Measurements from ENCODE around the gene PPP3CB.

PPP3CB gene

DNA sequence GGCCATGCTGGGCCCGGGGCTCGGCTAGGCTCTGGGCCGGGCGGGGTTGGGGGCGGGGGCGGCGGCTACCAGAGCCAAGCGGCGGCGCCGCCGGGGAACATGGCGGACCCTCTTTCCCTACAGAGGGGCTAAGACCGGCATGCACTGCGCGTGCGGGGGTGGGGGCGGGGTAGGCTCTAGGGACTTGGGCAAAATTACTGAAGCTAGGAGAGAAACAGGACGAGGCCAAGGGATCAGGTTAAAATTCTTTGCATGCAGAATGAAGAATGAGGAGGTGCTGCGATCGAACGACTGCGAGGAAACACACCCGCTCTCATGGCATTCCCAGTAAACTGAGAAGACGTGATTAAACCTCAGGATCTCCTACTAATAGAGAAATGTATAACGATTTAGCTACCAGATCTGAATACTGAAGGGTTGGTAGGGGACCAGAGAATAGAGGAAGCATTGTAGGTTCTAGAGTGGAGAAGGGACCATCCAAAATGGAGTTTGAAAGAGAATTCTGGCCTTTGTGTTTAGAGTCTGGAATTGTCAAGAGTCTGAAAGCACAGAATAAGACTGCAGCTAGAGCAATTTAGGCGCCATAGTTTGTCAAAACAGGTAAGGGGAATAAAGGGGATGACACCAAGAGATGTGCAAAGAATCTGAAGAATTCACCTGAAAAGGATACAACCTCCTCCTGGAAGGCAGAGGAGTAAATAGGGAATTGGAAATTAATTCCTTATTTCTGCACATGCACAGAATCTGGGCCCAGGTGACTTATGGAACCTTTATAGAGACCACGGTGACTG lies at the start of gene PPP3CB:
PPP3CB (minus strand) TSS at position 141 of the 791 bp plus-strand sequence; CDS start at position 6, 135 bp downstream.
- DNase-seq (ENCODE audit: low read depth in 2 of 2, low spot score in 1 of 2): peak; percentile 77 to 87

DNA sequence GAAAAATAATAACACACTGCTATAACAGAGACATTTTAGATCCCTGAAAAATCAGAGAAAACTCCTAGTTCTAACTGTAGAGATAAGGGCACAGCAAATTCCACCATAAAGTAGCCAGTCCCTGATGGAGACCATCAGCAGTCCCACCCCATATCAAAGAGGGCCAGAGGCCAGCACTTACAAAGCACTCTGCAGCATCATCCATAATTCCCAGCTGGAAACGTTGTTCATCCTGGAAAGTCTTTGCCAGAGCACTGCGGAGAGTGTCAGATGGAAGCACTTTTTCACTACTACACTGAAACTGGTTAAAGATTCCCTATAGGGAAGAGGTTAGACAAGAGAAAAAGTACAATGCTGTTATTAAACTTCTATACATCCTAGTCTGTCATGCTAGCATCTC lies 49.5 kb upstream of the PPP3CB start:
- DNase-seq (ENCODE audit: low read depth in 2 of 2, low spot score in 1 of 2): no peak

DNA sequence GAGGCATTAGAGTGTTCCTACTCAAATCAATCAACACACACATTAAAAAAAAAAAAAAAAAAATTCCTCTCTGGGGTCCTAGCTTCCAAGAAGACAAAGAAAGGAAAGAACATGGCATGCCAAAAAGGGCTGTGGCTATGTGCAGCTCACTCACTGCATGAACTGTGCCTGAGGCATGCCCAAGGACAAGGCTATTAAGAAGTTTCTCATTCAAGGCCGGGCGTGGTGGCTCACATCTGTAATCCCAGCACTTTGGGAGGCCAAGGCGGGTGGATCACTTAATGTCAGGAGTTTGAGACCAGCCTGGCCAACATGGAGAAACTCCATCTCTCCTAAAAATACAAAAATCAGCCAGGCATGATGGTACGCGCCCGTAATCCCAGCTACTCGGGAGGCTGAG lies 41.9 kb upstream of the PPP3CB start:
- DNase-seq (ENCODE audit: low read depth in 2 of 2, low spot score in 1 of 2): no peak

- no peak for DNase-seq (ENCODE audit: low read depth in 2 of 2, low spot score in 1 of 2)
Measured at GRCh38 chr10:73537288-73537687, 41.5 kb upstream of the PPP3CB start.

DNA sequence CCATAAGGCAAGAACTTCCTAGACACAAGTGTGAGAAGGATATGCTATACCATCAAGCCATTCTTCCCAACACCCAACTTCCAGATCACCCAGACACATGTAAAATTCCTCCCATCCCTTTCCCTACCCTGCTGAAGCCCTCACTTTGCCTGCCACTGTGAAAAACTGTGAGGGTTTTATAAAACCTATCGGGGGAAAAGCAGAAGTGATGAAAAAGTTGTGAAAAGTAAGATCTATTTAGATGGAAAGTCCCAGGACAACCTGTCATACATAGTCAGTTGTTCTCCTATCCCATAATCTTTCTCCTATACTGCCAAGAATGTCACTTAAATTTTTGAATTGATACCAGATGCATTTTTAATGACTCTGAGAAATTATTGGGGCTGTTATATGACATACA lies 39.0 kb upstream of the PPP3CB start:
- no peak for DNase-seq (ENCODE audit: low read depth in 2 of 2, low spot score in 1 of 2)

- DNase-seq (ENCODE audit: low read depth in 2 of 2, low spot score in 1 of 2): peak in 1 of 2 donors; percentile 6
Measured at GRCh38 chr10:73529089-73529832, 33.4 kb upstream of the PPP3CB start.

DNA sequence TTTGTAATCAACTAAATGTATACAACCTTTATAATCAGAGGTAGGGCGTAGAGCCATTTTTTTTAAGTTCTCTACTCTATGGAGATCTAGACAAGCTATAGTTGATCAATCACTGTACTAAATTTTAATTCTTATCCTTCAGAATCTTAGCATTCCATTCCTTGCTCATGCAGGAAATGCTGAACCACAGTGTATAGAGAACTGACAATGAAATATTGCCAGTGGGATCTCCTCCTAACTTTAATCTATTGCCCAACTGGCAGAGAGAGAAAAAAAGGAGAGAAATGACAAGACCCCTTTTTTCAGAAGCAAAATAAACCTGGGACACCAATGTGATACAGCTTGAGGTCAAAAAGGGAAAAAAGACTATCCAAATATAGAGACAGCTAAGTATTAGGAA lies 26.4 kb upstream of the PPP3CB start:
- DNase-seq (ENCODE audit: low read depth in 2 of 2, low spot score in 1 of 2): no peak

DNA sequence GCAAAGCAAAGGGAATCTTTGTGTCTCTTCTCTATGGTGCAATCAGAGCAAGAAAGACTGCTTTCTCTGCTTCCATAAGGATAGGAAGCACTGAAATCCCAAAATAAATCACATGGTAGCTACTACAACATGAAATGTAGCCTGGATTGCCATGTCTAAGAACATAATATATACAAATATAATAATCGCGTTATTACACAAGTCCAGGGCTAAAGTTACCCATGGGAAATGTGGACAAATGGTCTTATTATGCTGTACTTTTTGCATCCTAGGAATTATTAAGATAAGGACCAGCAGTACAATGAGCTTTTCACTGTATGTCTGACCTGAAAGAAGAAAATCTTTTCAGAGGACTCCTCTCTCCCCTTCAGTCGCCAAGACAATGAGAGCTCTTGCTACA lies 23.5 kb upstream of the PPP3CB start:
- DNase-seq (ENCODE audit: low read depth in 2 of 2, low spot score in 1 of 2): no peak

DNA sequence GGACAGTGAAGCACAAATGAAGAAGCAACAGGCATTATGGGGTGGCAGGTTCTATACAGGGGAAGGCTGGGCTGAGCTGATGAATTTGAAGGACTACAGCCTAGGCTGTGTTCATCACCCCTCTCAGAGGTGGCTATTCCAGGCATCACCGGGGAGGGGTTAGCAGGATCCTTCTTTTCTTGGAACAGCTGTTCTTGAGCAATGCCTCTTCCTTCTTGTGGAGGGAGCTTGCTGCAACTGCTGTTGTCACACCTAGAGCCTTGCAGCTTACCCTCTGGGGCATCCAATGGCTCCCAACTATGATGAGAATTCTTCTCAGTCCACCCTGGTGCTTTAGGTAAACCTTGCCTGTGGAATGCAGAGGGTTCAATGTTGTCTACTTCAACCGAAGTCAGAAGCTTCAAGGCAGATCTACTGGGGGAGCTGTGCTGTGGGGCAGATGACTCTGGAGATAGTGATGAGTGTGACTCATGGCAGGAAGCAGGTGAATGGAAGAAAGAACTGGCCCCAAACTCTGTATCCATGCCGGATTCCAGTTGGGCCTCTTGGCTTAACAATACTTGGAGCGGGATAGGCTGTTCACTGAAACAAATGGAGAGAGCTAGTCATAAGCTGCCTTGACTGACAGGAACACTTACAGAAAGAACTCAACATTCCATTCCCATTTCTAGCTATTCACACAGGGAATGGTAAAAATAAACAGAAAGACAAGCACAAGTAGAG lies 21.5 kb upstream of the PPP3CB start:
- no peak for DNase-seq (ENCODE audit: low read depth in 2 of 2, low spot score in 1 of 2)

GRCh38 chr10:73512207-73512743 lies 16.5 kb upstream of the PPP3CB start:
- no peak for DNase-seq (ENCODE audit: low read depth in 2 of 2, low spot score in 1 of 2)

- DNase-seq (ENCODE audit: low read depth in 2 of 2, low spot score in 1 of 2): no peak
Measured at GRCh38 chr10:73509695-73510094, 13.9 kb upstream of the PPP3CB start.

DNA sequence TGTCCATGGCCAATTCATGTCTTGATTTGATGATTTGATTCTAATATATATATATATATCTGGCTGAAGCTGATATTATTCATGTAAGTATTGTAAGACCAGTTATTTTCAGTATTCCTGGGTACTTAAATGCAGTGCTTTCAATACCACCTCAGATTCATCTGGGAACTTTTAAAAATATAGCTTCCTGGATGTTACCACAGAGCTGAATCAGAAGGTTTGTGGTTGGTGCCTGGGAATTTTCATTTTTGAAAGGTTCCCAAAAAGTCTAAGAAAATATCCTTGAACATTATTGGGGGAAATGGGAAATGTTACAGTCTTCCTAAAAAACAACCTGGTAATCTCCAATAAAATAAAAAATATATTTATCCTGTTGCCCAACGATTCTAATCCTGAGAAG lies 10.7 kb upstream of the PPP3CB start:
- no peak for DNase-seq (ENCODE audit: low read depth in 2 of 2, low spot score in 1 of 2)

DNA sequence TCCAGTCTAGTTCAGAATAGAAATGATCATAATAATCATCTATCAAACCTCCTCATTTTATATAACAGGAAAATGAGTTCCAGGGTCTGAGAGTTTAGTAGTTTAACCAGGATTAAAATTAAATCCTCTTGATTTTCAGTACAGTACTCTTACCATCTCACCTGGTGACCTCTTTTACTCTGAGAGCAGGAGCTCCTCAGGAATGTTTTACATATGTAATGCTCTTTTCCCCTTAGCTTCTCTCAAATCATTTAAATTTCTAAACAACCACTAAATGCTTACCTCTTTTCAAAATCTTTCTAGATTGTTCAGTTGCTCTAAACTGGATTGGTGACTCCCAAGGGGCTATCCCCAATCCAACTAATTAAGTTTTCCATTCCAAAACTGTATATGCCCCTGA lies 10.2 kb upstream of the PPP3CB start:
- DNase-seq (ENCODE audit: low read depth in 2 of 2, low spot score in 1 of 2): no peak

DNA sequence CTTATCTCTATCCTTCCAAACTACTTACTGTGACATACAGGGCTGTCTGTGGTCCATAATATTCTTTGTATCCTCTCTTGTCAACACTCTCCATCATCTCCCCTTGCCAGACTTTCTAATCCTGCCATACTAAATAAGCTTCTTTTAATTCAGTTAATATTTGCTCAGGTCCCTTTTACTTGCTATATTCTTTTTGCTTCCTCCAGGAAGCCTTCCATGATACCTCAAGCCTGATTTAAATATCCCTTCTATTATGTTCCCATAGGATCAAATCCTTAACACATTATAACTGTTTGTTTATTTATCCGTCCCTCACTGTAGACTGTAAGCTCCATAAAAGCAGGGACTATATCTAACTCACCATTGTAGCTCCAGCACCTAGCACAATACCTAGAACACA lies 7.2 kb upstream of the PPP3CB start:
- no peak for DNase-seq (ENCODE audit: low read depth in 2 of 2, low spot score in 1 of 2)

- DNase-seq (ENCODE audit: low read depth in 2 of 2, low spot score in 1 of 2): no peak
Measured at GRCh38 chr10:73501651-73502050, 5.8 kb upstream of the PPP3CB start.

DNA sequence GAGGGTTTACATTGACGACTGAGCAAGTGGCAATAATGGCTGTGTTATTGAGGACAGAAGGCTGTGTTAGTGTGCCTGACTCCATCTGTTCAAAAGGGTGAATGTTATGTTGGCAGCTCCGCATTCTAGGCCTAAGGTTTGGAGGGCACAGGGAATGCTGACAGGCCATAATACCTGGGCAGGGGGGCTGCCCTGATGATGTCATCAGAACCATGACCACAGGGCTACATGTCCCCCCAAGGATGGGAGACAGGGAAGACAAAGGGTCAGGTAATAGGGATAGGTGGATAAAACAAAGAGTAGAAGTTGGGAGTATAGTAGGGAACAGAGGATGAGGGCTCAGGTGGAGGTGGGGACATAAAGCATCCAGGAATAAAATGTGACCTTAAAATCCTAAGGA lies 1.8 kb upstream of the PPP3CB start:
- no peak for DNase-seq (ENCODE audit: low read depth in 2 of 2, low spot score in 1 of 2)

GRCh38 chr10:73495226-73495883 lies 469 bp downstream of the PPP3CB start:
- DNase-seq (ENCODE audit: low read depth in 2 of 2, low spot score in 1 of 2): peak; percentile 54 to 74

- DNase-seq (ENCODE audit: low read depth in 2 of 2, low spot score in 1 of 2): no peak
Measured at GRCh38 chr10:73494877-73495225, 973 bp downstream of the PPP3CB start.

DNA sequence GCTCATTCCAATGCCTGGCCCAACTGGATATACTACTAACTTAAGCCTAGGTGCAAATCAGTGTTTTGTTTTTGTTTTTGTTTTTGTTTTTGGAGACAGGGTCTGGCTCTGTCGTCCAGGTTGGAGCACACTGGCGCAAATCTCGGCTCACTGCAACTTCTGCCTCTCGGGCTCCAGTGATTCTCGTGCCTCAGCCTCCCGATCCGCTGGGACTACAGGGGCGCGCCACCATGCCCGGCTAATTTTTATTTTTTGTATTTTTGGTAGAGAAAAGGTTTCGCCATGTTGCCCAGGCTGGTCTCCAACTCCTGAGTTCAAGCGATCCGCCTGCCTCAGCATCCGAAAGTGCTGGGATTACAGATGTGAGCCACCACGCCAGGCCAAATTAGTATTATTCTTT lies 1.6 kb downstream of the PPP3CB start:
- DNase-seq (ENCODE audit: low read depth in 2 of 2, low spot score in 1 of 2): no peak

DNA sequence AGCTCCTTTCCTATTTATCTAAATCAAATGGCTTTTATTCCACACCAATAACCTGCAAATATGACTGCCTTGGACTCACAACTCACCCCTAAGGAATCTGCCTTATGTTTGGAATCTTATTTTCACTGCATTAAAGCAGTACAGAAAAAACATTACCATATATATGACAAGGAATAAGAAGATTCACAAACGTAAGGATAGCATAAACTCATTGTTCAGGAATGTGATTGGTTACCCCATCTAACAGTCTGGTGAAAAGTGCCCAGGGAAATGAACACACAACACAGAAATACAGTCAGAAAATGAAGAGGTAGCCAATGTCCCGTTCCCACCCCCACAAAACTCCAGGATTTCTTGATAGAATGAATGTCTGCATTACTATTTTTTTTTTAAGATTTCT lies 2.0 kb downstream of the PPP3CB start:
- no peak for DNase-seq (ENCODE audit: low read depth in 2 of 2, low spot score in 1 of 2)

- no peak for DNase-seq (ENCODE audit: low read depth in 2 of 2, low spot score in 1 of 2)
Measured at GRCh38 chr10:73486601-73487000, 9.2 kb downstream of the PPP3CB start.

Data from stimulated activated CD8-positive, alpha-beta memory T cell treated with anti-CD3 and anti-CD28 coated beads, Interleukin-4, amount 100 ng/mL, for 4 hours (primary cell).